A673 (cell line): ENCODE measurements around the gene BCAR3. TPM values are rescaled to one million over a fixed set of nuclear protein-coding genes. Genes with fewer than 3 reads are reported as not detected.

ENCODE experiments used
- BruUV-seq: library from RNA; stranded (reverse); fragments of 400-500 nt; replicated peaks from 2 replicates; lab custom pipeline; 2021; lab: Mats Ljungman, UMichigan
- CTCF ChIA-PET: fragments of 300-600 bp; sonication (Branson Sonifier 250); formaldehyde crosslinking; loops from one replicate; lab custom pipeline; 2022; ENCODE audit warnings: antibody characterized with exemption; lab: Charles Lee
- POLR2A ChIA-PET: fragments of 300-600 bp; sonication (Branson Sonifier 250); formaldehyde crosslinking; loops from one replicate; lab custom pipeline; 2022; ENCODE audit warnings: antibody characterized with exemption; ENCODE audit not compliant: low non-redundant PET; lab: Charles Lee
- DNase-seq: peaks from one replicate; pipeline ENCODE4 v3.0.0-alpha.2; 2015; ENCODE audit warnings: low spot score
- H3K27ac ChIP-seq: fragments of 200-600 bp; sonication (generic); 2 replicates; pipeline ENCODE4 v1.5.1; 2016; ENCODE audit warnings: mixed run types, low read depth, mild to moderate bottlenecking, mixed read lengths, antibody characterized with exemption, low read length; ENCODE audit not compliant: poor library complexity, severe bottlenecking
- H3K27me3 ChIP-seq: fragments of 200-600 bp; sonication (generic); replicated peaks from 2 replicates; pipeline ENCODE4 v1.6.1; 2017; ENCODE audit warnings: mixed run types, low read depth, mild to moderate bottlenecking, mixed read lengths, antibody characterized with exemption, low read length; ENCODE audit not compliant: insufficient read depth, poor library complexity
- H3K36me3 ChIP-seq: fragments of 200-600 bp; sonication (generic); 2 replicates; pipeline ENCODE4 v1.6.1; 2016; ENCODE audit warnings: mixed run types, mild to moderate bottlenecking, mixed read lengths, antibody characterized with exemption, low read length; ENCODE audit not compliant: insufficient read depth, poor library complexity, severe bottlenecking
- H3K4me1 ChIP-seq: fragments of 200-600 bp; sonication (generic); 2 replicates; pipeline ENCODE4 v1.6.1; 2017; ENCODE audit warnings: mixed run types, mild to moderate bottlenecking, mixed read lengths, antibody characterized with exemption, low read length; ENCODE audit not compliant: insufficient read depth, poor library complexity, severe bottlenecking
- H3K4me3 ChIP-seq: fragments of 200-600 bp; sonication (generic); 2 replicates; pipeline ENCODE4 v1.5.1; 2016; ENCODE audit warnings: low read depth, mixed run types, mild to moderate bottlenecking, mixed read lengths, low read length; ENCODE audit not compliant: poor library complexity, severe bottlenecking
- H3K9me3 ChIP-seq: fragments of 200-600 bp; sonication (generic); 2 replicates; pipeline ENCODE4 v1.6.1; 2016; ENCODE audit warnings: mixed run types, low read depth, mild to moderate bottlenecking, mixed read lengths, antibody characterized with exemption, low read length; ENCODE audit not compliant: poor library complexity, severe bottlenecking
- CTCF ChIP-seq: fragments of 300-800, 200-600 bp; sonication (generic); conservative IDR thresholded peaks from 2 replicates; pipeline ENCODE4 v1.5.1; 2017; ENCODE audit warnings: low read depth, mild to moderate bottlenecking, antibody characterized with exemption, low read length, moderate library complexity, mixed read lengths
- EZH2 ChIP-seq: fragments of 200-600 bp; sonication (generic); IDR thresholded peaks from 2 replicates; pipeline ENCODE4 v1.6.1; 2017; ENCODE audit warnings: borderline replicate concordance, low read depth, mild to moderate bottlenecking, mixed read lengths, antibody characterized with exemption, low read length; ENCODE audit not compliant: poor library complexity, severe bottlenecking
- intact Hi-C: fragments of 100-400 bp; cut with micrococcal nuclease; formaldehyde crosslinking; loops from one replicate; pipeline ENCODE4 v1.10.0; 2022; ENCODE audit not compliant: unreplicated experiment
- total RNA-seq: library from RNA; stranded (reverse); gene quantifications from 2 replicates; pipeline ENCODE4 v1.2.3, GENCODE V29; 2021

The BCAR3 gene
- total RNA-seq, 1 experiment from 2014 or later = 0.90 TPM

GRCh38 chr1:93659822-93660503 is 21.7 kb downstream of the BCAR3 start:
- H3K4me3 ChIP-seq = no peak overlapping the region
- no peak overlapping the region for H3K27ac ChIP-seq
- no peaks in the 10 kb centered on the region for H3K36me3 ChIP-seq
- no peak for TF ChIP-seq CTCF
- TF ChIP-seq EZH2 = no peak
- no peaks in the 10 kb centered on the region for H3K27me3 ChIP-seq
- intact Hi-C loops = no loop called here
- no peak for DNase-seq
- H3K9me3 ChIP-seq = no peaks in the 10 kb centered on the region
- no peaks in the 10 kb centered on the region for H3K4me1 ChIP-seq
- CTCF ChIA-PET = no interaction called here
- POLR2A ChIA-PET = no interaction called here
- no TSS peak for BruUV-seq

GRCh38 chr1:93658188-93658587 is 23.4 kb downstream of the BCAR3 start:
- Histone ChIP-seq H3K9me3 (no peaks in the 10 kb centered on the region), H3K4me1 (no peaks in the 10 kb centered on the region), H3K4me3 (no peak overlapping the region), H3K36me3 (no peaks in the 10 kb centered on the region), H3K27me3 (no peaks in the 10 kb centered on the region), H3K27ac (no peak overlapping the region)
- POLR2A ChIA-PET = no interaction called here
- no peak for DNase-seq
- CTCF ChIA-PET = no interaction called here
- no TSS peak for BruUV-seq
- intact Hi-C loops = no loop called here
- TF ChIP-seq CTCF (no peak), EZH2 (no peak)

GRCh38 chr1:93656491-93656890 is 25.1 kb downstream of the BCAR3 start:
- no peak overlapping the region for H3K27ac ChIP-seq
- no peak overlapping the region for H3K4me3 ChIP-seq
- no peaks in the 10 kb centered on the region for H3K36me3 ChIP-seq
- H3K9me3 ChIP-seq = no peaks in the 10 kb centered on the region
- ChIA-PET POLR2A (no interaction called here), CTCF (no interaction called here)
- no peak for TF ChIP-seq CTCF
- H3K4me1 ChIP-seq = no peaks in the 10 kb centered on the region
- DNase-seq = no peak
- H3K27me3 ChIP-seq = no peaks in the 10 kb centered on the region
- BruUV-seq = no TSS peak
- intact Hi-C loops = no loop called here
